Measurements from ENCODE around the gene SMG6. TPM values are rescaled to one million over a fixed set of nuclear protein-coding genes. Genes with fewer than 3 reads are reported as not detected.
A peak's percentile ranks its signal among the peaks of the same experiment; 100 is the strongest.

The SMG6 gene
- total and polyA plus RNA-seq, 2 of the 13 experiments (the other 11 are each of a cell fraction or from before 2014, with no cell fraction given), result 4.6 to 14.6 TPM

DNA sequence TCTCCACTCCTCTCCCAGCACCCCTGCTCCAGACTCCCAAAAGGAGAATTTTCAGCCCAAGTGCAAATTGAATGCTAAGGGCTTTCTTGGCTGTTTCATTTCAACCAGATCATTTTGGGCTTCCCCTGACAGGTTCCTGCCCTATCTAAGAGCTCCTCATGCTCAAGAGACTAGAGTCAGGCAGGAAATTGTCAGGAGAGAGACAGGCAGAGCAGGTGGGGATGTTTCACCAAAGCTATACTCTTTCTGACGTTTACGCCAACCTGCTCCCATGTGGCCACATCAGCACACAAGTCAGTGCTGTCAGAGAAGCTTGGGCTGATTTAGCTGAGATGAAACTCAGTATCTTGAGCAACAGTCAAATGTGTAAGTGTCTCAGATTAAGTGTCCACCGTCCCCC is 217.3 kb downstream of the SMG6 start (continued):
- TF ChIP-seq KLF11 (CRISPR knock-in tag; IDR thresholded peaks at IDR 0.05) (no peak), ZNF616 (CRISPR knock-in tag; IDR thresholded peaks at IDR 0.05; ENCODE audit: low read depth) (no peak)

DNA sequence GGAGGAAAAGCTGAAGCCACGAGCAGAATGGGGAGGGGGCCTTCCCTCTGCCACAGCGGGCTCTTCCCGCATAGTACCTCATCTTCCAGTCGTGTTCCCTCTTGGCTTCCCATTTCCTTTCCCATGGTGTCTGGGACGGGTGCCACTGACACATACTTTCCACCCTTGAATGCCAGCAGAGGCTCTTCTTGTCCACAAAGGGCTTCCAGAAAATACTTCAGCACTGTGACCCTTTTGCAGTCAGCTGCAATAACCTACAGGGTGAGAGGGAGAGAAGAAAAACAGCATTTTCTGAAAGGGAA is 218.0 kb downstream of the SMG6 start:
- ChIA-PET CTCF (ENCODE audit: low intra/inter-chr PET ratio, low total read pairs) (no interaction called here), POLR2A (no interaction called here)
- Histone ChIP-seq H3K9ac (ENCODE audit: insufficient read depth, low read depth, low read length) (no peak overlapping the region), H3K79me2 (ENCODE audit: insufficient read depth, low read length) (no peaks in the 10 kb centered on the region), H3K9me3 (ENCODE audit: low read length) (no peaks in the 10 kb centered on the region), H3K36me3 (replicated peaks in 1 of 2; ENCODE audit: control insufficient read depth in 1 of 2, insufficient read depth in 2 of 2, low read length in 2 of 2) (peaks cover 3 to 25% of the 10 kb centered on the region in 2 experiments; a peak in 4 of 5 replicates), H2AFZ (ENCODE audit: low read length) (no peak overlapping the region), H3K27ac (ENCODE audit: extremely low read length, insufficient read depth, low read length) (no peak overlapping the region), H3K4me2 (ENCODE audit: low read depth, low read length) (no peak overlapping the region), H3K4me3 (replicated peaks in 1 of 3; ENCODE audit: insufficient read depth in 1 of 3, low read depth in 2 of 3, low read length in 3 of 3) (no peak overlapping the region), H4K20me1 (ENCODE audit: insufficient read depth, low read length) (no peaks in the 10 kb centered on the region), H3K4me1 (ENCODE audit: insufficient read depth, low read length) (peaks cover 32% of the 10 kb centered on the region), H3K27me3 (ENCODE audit: control insufficient read depth in 1 of 2, insufficient read depth in 2 of 2, low read length in 2 of 2) (no peaks in the 10 kb centered on the region)
- no peak for FAIRE-seq
- no TSS peak for BruUV-seq (replicated peaks)
- 89% methylated on average over 5 of the region's 5 CpGs for WGBS (ENCODE audit: low lambda C conversion rate)
- TF ChIP-seq PAX8 (CRISPR knock-in tag; IDR thresholded peaks at IDR 0.05; ENCODE audit: borderline replicate concordance), result no peak
- no peak for TF ChIP-seq RBAK (CRISPR knock-in tag; IDR thresholded peaks at IDR 0.05)
- TF ChIP-seq HDAC2 (CRISPR knock-in tag; IDR thresholded peaks at IDR 0.05), result no peak
- in situ Hi-C loops (cut with HindIII; ENCODE audit: extremely low pct_ligation_motif_present, low pct_unique_long_range_greater_than_20kb), result no loop called here
- no peak for DNase-seq (ENCODE audit: low spot score)
- intact Hi-C loops (cut with micrococcal nuclease; ENCODE audit: unreplicated experiment), result no loop called here
- no peak for ATAC-seq

GRCh38 chr17:2084766-2085647 is 218.6 kb downstream of the SMG6 start:
- no peak overlapping the region for H3K9ac ChIP-seq (ENCODE audit: insufficient read depth, low read depth, low read length)
- no peak for FAIRE-seq
- no TSS peak for BruUV-seq (replicated peaks)
- ChIA-PET POLR2A (no interaction called here), CTCF (ENCODE audit: low intra/inter-chr PET ratio, low total read pairs) (no interaction called here)
- H3K27me3 ChIP-seq (ENCODE audit: control insufficient read depth in 1 of 2, insufficient read depth in 2 of 2, low read length in 2 of 2), result no peaks in the 10 kb centered on the region
- H3K4me3 ChIP-seq (replicated peaks in 1 of 3; ENCODE audit: insufficient read depth in 1 of 3, low read depth in 2 of 3, low read length in 3 of 3), result no peak overlapping the region
- no peaks in the 10 kb centered on the region for H3K79me2 ChIP-seq (ENCODE audit: insufficient read depth, low read length)
- H3K9me3 ChIP-seq (ENCODE audit: low read length), result no peaks in the 10 kb centered on the region
- H4K20me1 ChIP-seq (ENCODE audit: insufficient read depth, low read length), result no peaks in the 10 kb centered on the region
- H2AFZ ChIP-seq (ENCODE audit: low read length), result no peak overlapping the region
- intact Hi-C loops (cut with micrococcal nuclease; ENCODE audit: unreplicated experiment), result no loop called here
- no peak overlapping the region for H3K4me2 ChIP-seq (ENCODE audit: low read depth, low read length)
- peaks cover 32% of the 10 kb centered on the region for H3K4me1 ChIP-seq (ENCODE audit: insufficient read depth, low read length)
- in situ Hi-C loops (cut with HindIII; ENCODE audit: extremely low pct_ligation_motif_present, low pct_unique_long_range_greater_than_20kb), result no loop called here
- DNase-seq (ENCODE audit: low spot score), result peak; percentile 41
- ATAC-seq, result no peak
- peaks cover 3 to 28% of the 10 kb centered on the region in 2 experiments; a peak in 4 of 5 replicates for H3K36me3 ChIP-seq (replicated peaks in 1 of 2; ENCODE audit: control insufficient read depth in 1 of 2, insufficient read depth in 2 of 2, low read length in 2 of 2)
- 89% methylated on average over 13 of the region's 13 CpGs for WGBS (ENCODE audit: low lambda C conversion rate)
- H3K27ac ChIP-seq (ENCODE audit: extremely low read length, insufficient read depth, low read length), result no peak overlapping the region
- TF ChIP-seq IRF1 (CRISPR knock-in tag; IDR thresholded peaks at IDR 0.05; ENCODE audit: low read depth) (no peak), THAP8 (CRISPR knock-in tag; IDR thresholded peaks at IDR 0.05; ENCODE audit: borderline replicate concordance) (no peak), CAMTA2 (CRISPR knock-in tag; IDR thresholded peaks at IDR 0.05; ENCODE audit: borderline replicate concordance) (no peak), ZNF468 (CRISPR knock-in tag; IDR thresholded peaks at IDR 0.05) (no peak), GATAD2A (CRISPR knock-in tag; IDR thresholded peaks at IDR 0.05) (no peak), ZZZ3 (CRISPR knock-in tag; IDR thresholded peaks at IDR 0.05; ENCODE audit: borderline replicate concordance) (no peak), FOXC1 (CRISPR knock-in tag; IDR thresholded peaks at IDR 0.05; ENCODE audit: borderline replicate concordance) (no peak)

All from HepG2 (cell line).